H1 (cell line): ENCODE results near the gene ZNF805. TPM values are rescaled to one million over a fixed set of nuclear protein-coding genes. Genes with fewer than 3 reads are reported as not detected.

ENCODE experiments used
- CTCF ChIA-PET: fragments of 300-600 bp; sonication (Branson Sonifier 250); formaldehyde crosslinking; loops from one replicate; lab custom pipeline; 2021; ENCODE audit not compliant: partially characterized antibody; lab: Charles Lee
- POLR2A ChIA-PET: fragments of 300-600 bp; sonication (Branson Sonifier 250); formaldehyde crosslinking; loops from one replicate; lab custom pipeline; 2021; ENCODE audit warnings: inconsistent platforms; ENCODE audit not compliant: partially characterized antibody; lab: Charles Lee
- DNase-seq, 2 experiments: peaks; one replicate each; pipeline versions ENCODE4 v3.0.0 to v3.0.0-alpha.2; 2010 to 2022; ENCODE audit warnings: low spot score in 2 of 2, low read depth in 1 of 2, mixed read lengths in 1 of 2
- FAIRE-seq: peaks from 2 replicates; lab custom pipeline; 2011; peaks lifted over from hg19 to GRCh38; lab: Jason Lieb, UNC
- H2AFZ ChIP-seq: 2 replicates; pipeline ENCODE4 v1.8.1; 2012; ENCODE audit warnings: low read length, inconsistent platforms
- H2AK5ac ChIP-seq: 2 replicates; pipeline ENCODE4 v1.6.1; 2013; ENCODE audit warnings: low read depth, low read length
- H2BK120ac ChIP-seq: replicated peaks from 2 replicates; pipeline ENCODE3; 2013; ENCODE audit warnings: low read depth, low read length, inconsistent platforms
- H2BK12ac ChIP-seq: 2 replicates; pipeline ENCODE4 v1.6.1; 2013; ENCODE audit warnings: low read depth, low read length
- H2BK15ac ChIP-seq: 2 replicates; pipeline ENCODE4 v1.6.1; 2013; ENCODE audit warnings: low read length
- H2BK20ac ChIP-seq: 2 replicates; pipeline ENCODE4 v1.6.1; 2013; ENCODE audit warnings: low read length
- H2BK5ac ChIP-seq: 2 replicates; pipeline ENCODE4 v1.6.1; 2013; ENCODE audit warnings: low read depth, low read length
- H3K14ac ChIP-seq: 2 replicates; pipeline ENCODE4 v1.6.1; 2013; ENCODE audit warnings: inconsistent platforms; ENCODE audit not compliant: insufficient read length
- H3K18ac ChIP-seq: 2 replicates; pipeline ENCODE4 v1.6.1; 2013; ENCODE audit warnings: low read length; ENCODE audit errors: extremely low read depth
- H3K23ac ChIP-seq: 2 replicates; pipeline ENCODE4 v1.6.1; 2013; ENCODE audit warnings: inconsistent platforms; ENCODE audit not compliant: insufficient read length
- H3K23me2 ChIP-seq: 2 replicates; pipeline ENCODE4 v1.6.1; 2013; ENCODE audit warnings: low read depth, low read length
- H3K27ac ChIP-seq: 2 replicates; pipeline ENCODE4 v1.6.1; 2011; ENCODE audit warnings: low read depth, low read length, inconsistent platforms
- H3K27me3 ChIP-seq, 4 experiments: replicated peaks in 1 of 4; 1 replicate in 1 of 4; 2 replicates in 3 of 4; pipeline versions ENCODE4 v1.6.1 to v1.8.1; 2011 to 2013; ENCODE audit warnings: low read length in 3 of 4, mild to moderate bottlenecking in 3 of 4, inconsistent platforms in 2 of 4, mixed read lengths in 2 of 4, moderate library complexity in 1 of 4; ENCODE audit not compliant: control insufficient read depth in 3 of 4, insufficient read depth in 3 of 4; ENCODE audit errors: extremely low read depth in 1 of 4
- H3K36me3 ChIP-seq, 4 experiments: 2 replicates each; pipeline versions ENCODE4 v1.6.1 to v1.8.1; 2011 to 2013; ENCODE audit warnings: mild to moderate bottlenecking in 4 of 4, low read length in 3 of 4, moderate library complexity in 2 of 4, control low read depth in 1 of 4, inconsistent platforms in 1 of 4; ENCODE audit not compliant: insufficient read depth in 4 of 4, control insufficient read depth in 2 of 4
- H3K4ac ChIP-seq: replicated peaks from 2 replicates; pipeline ENCODE3; 2013; ENCODE audit warnings: low read length, low read depth, mixed read lengths, inconsistent platforms; ENCODE audit not compliant: insufficient read length
- H3K4me1 ChIP-seq, 4 experiments: replicated peaks in 1 of 4; 1 replicate in 1 of 4; 2 replicates in 3 of 4; pipeline versions ENCODE4 v1.6.1 to v1.8.1; 2011 to 2013; ENCODE audit warnings: low read length in 3 of 4, inconsistent platforms in 2 of 4, mixed read lengths in 1 of 4; ENCODE audit not compliant: insufficient read depth in 4 of 4, control insufficient read depth in 3 of 4
- H3K4me2 ChIP-seq, 2 experiments: 2 replicates each; pipeline versions ENCODE4 v1.6.1 to v1.8.1; 2011 to 2013; ENCODE audit warnings: low read depth in 2 of 2, low read length in 2 of 2, control low read depth in 1 of 2, inconsistent platforms in 1 of 2, mild to moderate bottlenecking in 1 of 2; ENCODE audit not compliant: insufficient read depth in 1 of 2
- H3K4me3 ChIP-seq, 4 experiments: fragments of 200-600, 300-600 bp in 1 of 4; sonication (generic), shearing (Covaris generic), sonication (Bioruptor Twin) in 1 of 4; 2 replicates each; pipeline versions ENCODE4 v1.5.1 to v1.8.1; 2011 to 2016; ENCODE audit warnings: low read length in 4 of 4, low read depth in 3 of 4, control low read depth in 2 of 4, inconsistent platforms in 2 of 4, mild to moderate bottlenecking in 2 of 4, mixed read lengths in 1 of 4, moderate library complexity in 1 of 4; ENCODE audit not compliant: insufficient read depth in 2 of 4; ENCODE audit errors: extremely low read depth in 1 of 4
- H3K56ac ChIP-seq: replicated peaks from 2 replicates; pipeline ENCODE3; 2013; ENCODE audit warnings: low read depth, mild to moderate bottlenecking, mixed read lengths, low read length, inconsistent platforms; ENCODE audit not compliant: insufficient read length
- H3K79me1 ChIP-seq: 2 replicates; pipeline ENCODE4 v1.6.1; 2013; ENCODE audit warnings: low read depth, low read length, control low read depth
- H3K79me2 ChIP-seq, 2 experiments: 2 replicates each; pipeline versions ENCODE4 v1.6.1 to v1.8.1; 2012 to 2013; ENCODE audit warnings: low read length in 2 of 2, mild to moderate bottlenecking in 2 of 2, inconsistent platforms in 1 of 2; ENCODE audit not compliant: insufficient read depth in 2 of 2, control insufficient read depth in 1 of 2
- H3K9ac ChIP-seq, 4 experiments: replicated peaks in 1 of 4; 1 replicate in 1 of 4; 2 replicates in 3 of 4; pipeline versions ENCODE4 v1.6.1 to v1.8.1; 2011 to 2013; ENCODE audit warnings: low read depth in 3 of 4, low read length in 3 of 4, control low read depth in 2 of 4, mild to moderate bottlenecking in 2 of 4, moderate library complexity in 2 of 4, inconsistent platforms in 1 of 4; ENCODE audit errors: extremely low read depth in 1 of 4
- H3K9me3 ChIP-seq, 2 experiments: 2 replicates each; pipeline versions ENCODE4 v1.6.1 to v1.8.1; 2012 to 2013; ENCODE audit warnings: mild to moderate bottlenecking in 2 of 2, moderate library complexity in 2 of 2, control low read depth in 1 of 2, inconsistent platforms in 1 of 2, low read depth in 1 of 2, low read length in 1 of 2, mixed read lengths in 1 of 2; ENCODE audit not compliant: insufficient read depth in 2 of 2
- H4K20me1 ChIP-seq, 2 experiments: replicated peaks in 1 of 2; 2 replicates each; pipeline versions ENCODE3 to v1.8.1; 2011 to 2013; ENCODE audit warnings: inconsistent platforms in 2 of 2, low read length in 2 of 2, mild to moderate bottlenecking in 1 of 2; ENCODE audit not compliant: insufficient read depth in 2 of 2, control insufficient read depth in 1 of 2
- H4K5ac ChIP-seq: 2 replicates; pipeline ENCODE4 v1.6.1; 2013; ENCODE audit warnings: low read length, low read depth, mixed read lengths, inconsistent platforms; ENCODE audit not compliant: insufficient read length
- H4K8ac ChIP-seq: 2 replicates; pipeline ENCODE4 v1.8.0; 2013; ENCODE audit warnings: mild to moderate bottlenecking, moderate library complexity, low read length, inconsistent platforms; ENCODE audit not compliant: insufficient read depth; ENCODE audit errors: extremely low read depth
- H4K91ac ChIP-seq: replicated peaks from 2 replicates; pipeline ENCODE3; 2013; ENCODE audit warnings: low read length, mixed read lengths, inconsistent platforms; ENCODE audit not compliant: insufficient read length
- ASH2L ChIP-seq: fragments of 200-600, 300-600 bp; sonication (generic); IDR thresholded peaks from one replicate; pipeline ENCODE4 v1.7.1; 2017; ENCODE audit warnings: low read length
- BACH1 ChIP-seq: IDR thresholded peaks from 2 replicates; pipeline ENCODE4 v1.6.1; 2012; ENCODE audit warnings: low read length, improper control_type of control experiment
- BCL11A ChIP-seq, 2 experiments: IDR thresholded peaks; one replicate each; pipeline ENCODE4 v1.6.1; 2011; ENCODE audit warnings: low read depth in 2 of 2, low read length in 2 of 2, mild to moderate bottlenecking in 2 of 2
- CHD1 ChIP-seq: IDR thresholded peaks from 2 replicates; pipeline ENCODE4 v1.6.1; 2012; ENCODE audit warnings: low read depth, low read length, improper control_type of control experiment
- CHD2 ChIP-seq: IDR thresholded peaks from 2 replicates; pipeline ENCODE4 v1.6.1; 2012; ENCODE audit warnings: low read length, improper control_type of control experiment
- EP300 ChIP-seq, 2 experiments: IDR thresholded peaks; 1 replicate in 1 of 2; 2 replicates in 1 of 2; pipeline ENCODE4 v1.6.1; 2011 to 2012; ENCODE audit warnings: low read depth in 2 of 2, low read length in 2 of 2, mild to moderate bottlenecking in 2 of 2, borderline replicate concordance in 1 of 2, inconsistent platforms in 1 of 2, moderate library complexity in 1 of 2
- GABPA ChIP-seq: IDR thresholded peaks from 2 replicates; pipeline ENCODE4 v1.6.1; 2011; ENCODE audit warnings: mild to moderate bottlenecking, low read length, moderate library complexity, borderline replicate concordance; ENCODE audit not compliant: insufficient read depth
- GTF2F1 ChIP-seq: IDR thresholded peaks from 2 replicates; pipeline ENCODE4 v1.6.1; 2012; ENCODE audit warnings: low read depth, low read length, improper control_type of control experiment, borderline replicate concordance
- JUND ChIP-seq: IDR thresholded peaks from 2 replicates; pipeline ENCODE4 v1.6.1; 2011; ENCODE audit warnings: mild to moderate bottlenecking, improper control_type of control experiment, low read length
- POLR2AphosphoS5 ChIP-seq: IDR thresholded peaks from 2 replicates; pipeline ENCODE4 v1.6.1; 2011; ENCODE audit warnings: low read depth, low read length
- RNF2 ChIP-seq: fragments of 200-900, 300-1000 bp; sonication (generic); IDR thresholded peaks from 2 replicates; pipeline ENCODE4 v1.7.1; 2016; ENCODE audit warnings: borderline replicate concordance, low read depth, mild to moderate bottlenecking, antibody characterized with exemption, low read length; ENCODE audit not compliant: poor library complexity, severe bottlenecking; ENCODE audit errors: missing control alignments
- SIX5 ChIP-seq: IDR thresholded peaks from 2 replicates; pipeline ENCODE4 v1.6.1; 2011; ENCODE audit warnings: mild to moderate bottlenecking, low read depth, low read length
- SP2 ChIP-seq: IDR thresholded peaks from 2 replicates; pipeline ENCODE4 v1.6.1; 2012; ENCODE audit warnings: mild to moderate bottlenecking, low read length, inconsistent platforms
- SP4 ChIP-seq: IDR thresholded peaks from 2 replicates; pipeline ENCODE4 v1.6.1; 2012; ENCODE audit warnings: low read length, inconsistent platforms
- SRF ChIP-seq: IDR thresholded peaks from 2 replicates; pipeline ENCODE4 v1.6.1; 2011; ENCODE audit warnings: mild to moderate bottlenecking, low read depth, low read length, moderate library complexity
- ZNF274 ChIP-seq: IDR thresholded peaks from 2 replicates; pipeline ENCODE4 v1.7.0; 2012; ENCODE audit warnings: low read length, borderline replicate concordance; ENCODE audit errors: extremely low read depth
- WGBS, 2 experiments: shearing (Covaris generic) in 1 of 2; methylation state at CpG; one replicate each; pipeline versions ENCODE4 v1.1.6 to v1.1.7; 2013 to 2015; ENCODE audit warnings: low lambda C conversion rate in 2 of 2, mixed read lengths in 2 of 2, inconsistent platforms in 1 of 2, low coverage in 1 of 2, missing lambda C conversion rate in 1 of 2; ENCODE audit not compliant: insufficient replicate concordance in 2 of 2, insufficient coverage in 1 of 2, insufficient read length in 1 of 2; ENCODE audit errors: extremely low coverage in 1 of 2, missing lambda C conversion rate in 1 of 2; 5-methylcytosine and 5-hydroxymethylcytosine counted together
- polyA plus RNA-seq, 7 experiments: library from polyadenylated mRNA; depleted of rRNA in 3 of 7; stranded (reverse) in 5 of 7; unstranded in 2 of 7; fragments of >200 nt in 5 of 7; fragments of 200-250 nt in 2 of 7; gene quantifications; 1 replicate in 5 of 7; 2 replicates in 1 of 7; 4 replicates in 1 of 7; pipeline versions ENCODE4 v1.2.1 to v1.2.3, GENCODE V29; 2011 to 2013; ENCODE audit warnings: missing spikeins in 2 of 7, mixed read lengths in 2 of 7
- total RNA-seq: library from RNA; stranded (reverse); fragmentation: NEBNext Ultra II Directional; extraction: Animal tissue kit (Norgen Biotek cat#: 25700); gene quantifications from 2 replicates; pipeline ENCODE4 v1.2.1, GENCODE V29; 2021

Gene ZNF805
- total and polyA plus RNA-seq, 2 of the 8 experiments (the other 6 are each of a cell fraction or from before 2014, with no cell fraction given), result 2.3 to 14.8 TPM

- H3K18ac ChIP-seq, result no peak overlapping the region
- H3K27me3 ChIP-seq, result no peaks in the 10 kb centered on the region
- no peak overlapping the region for H3K4me3 ChIP-seq
- no peak overlapping the region for H3K27ac ChIP-seq
- H3K23me2 ChIP-seq, result no peaks in the 10 kb centered on the region
- H3K36me3 ChIP-seq, result peaks cover 8 to 52% (median 41%) of the 10 kb centered on the region in 4 experiments; a peak in 7 of 8 replicates
- H4K91ac ChIP-seq, result no peak overlapping the region
- no peaks in the 10 kb centered on the region for H3K4me1 ChIP-seq
- H2BK5ac ChIP-seq, result no peak overlapping the region
- H2BK15ac ChIP-seq, result no peak overlapping the region
- no peak overlapping the region for H2AK5ac ChIP-seq
- CTCF ChIA-PET, result no interaction called here
- H3K14ac ChIP-seq, result no peak overlapping the region
- H2AFZ ChIP-seq, result no peak overlapping the region
- no peaks in the 10 kb centered on the region for H3K9me3 ChIP-seq
- H2BK12ac ChIP-seq, result no peak overlapping the region
- no peak overlapping the region for H4K8ac ChIP-seq
- WGBS, 2 experiments, result 100% methylated on average over 1 of the region's 1 CpG; no CpG with 5 or more reads in 1 of the 2 experiments
- TF ChIP-seq GABPA, result no peak
- TF ChIP-seq BACH1, result no peak
- no peak for TF ChIP-seq ZNF274
- no peak for TF ChIP-seq CHD2
- TF ChIP-seq SP2, result no peak
- TF ChIP-seq SRF, result no peak
- no peak for TF ChIP-seq POLR2AphosphoS5
- TF ChIP-seq CHD1, result no peak
- no peak for TF ChIP-seq JUND
- no peak for TF ChIP-seq SP4
- TF ChIP-seq RNF2, result no peak
- TF ChIP-seq SIX5, result no peak
- TF ChIP-seq GTF2F1, result no peak
- TF ChIP-seq BCL11A (IDR thresholded peaks at IDR 0.05; ENCODE audit: low read depth in 2 of 2, low read length in 2 of 2), result no peak
- TF ChIP-seq ASH2L, result no peak
- no peak for TF ChIP-seq EP300 (IDR thresholded peaks at IDR 0.05; ENCODE audit: borderline replicate concordance in 1 of 2, low read depth in 2 of 2, low read length in 2 of 2)
- H3K79me1 ChIP-seq, result no peaks in the 10 kb centered on the region
- H3K79me2 ChIP-seq, result no peaks in the 10 kb centered on the region
- no peak overlapping the region for H2BK120ac ChIP-seq
- no peak for FAIRE-seq
- no peak overlapping the region for H2BK20ac ChIP-seq
- DNase-seq, result no peak
- no peak overlapping the region for H4K5ac ChIP-seq
- peaks cover 3 to 4% of the 10 kb centered on the region in 2 experiments for H4K20me1 ChIP-seq
- no peak overlapping the region for H3K23ac ChIP-seq
- H3K4me2 ChIP-seq, result no peak overlapping the region
- H3K9ac ChIP-seq, result no peak overlapping the region
- H3K56ac ChIP-seq, result no peak overlapping the region
- POLR2A ChIA-PET, result no interaction called here
- H3K4ac ChIP-seq, result no peak overlapping the region
These were observed 8.9 kb downstream of the ZNF805 start for GRCh38 chr19:57249329-57249728.
